GM23248 (cell line): Measurements from ENCODE around the gene ATXN7L1.

ENCODE experiments used
- EZH2 ChIP-seq: fragments of 200-600 bp; sonication (generic); IDR thresholded peaks from 2 replicates; pipeline ENCODE4 v1.6.1; 2018; ENCODE audit warnings: antibody characterized with exemption, mild to moderate bottlenecking; ENCODE audit not compliant: insufficient read depth, poor library complexity, severe bottlenecking
- EZH2phosphoT487 ChIP-seq: fragments of 200-600 bp; sonication (generic); IDR thresholded peaks from 2 replicates; pipeline ENCODE4 v1.6.1; 2018; ENCODE audit warnings: antibody characterized with exemption, moderate library complexity, mild to moderate bottlenecking, low read depth; ENCODE audit not compliant: insufficient read depth

DNA sequence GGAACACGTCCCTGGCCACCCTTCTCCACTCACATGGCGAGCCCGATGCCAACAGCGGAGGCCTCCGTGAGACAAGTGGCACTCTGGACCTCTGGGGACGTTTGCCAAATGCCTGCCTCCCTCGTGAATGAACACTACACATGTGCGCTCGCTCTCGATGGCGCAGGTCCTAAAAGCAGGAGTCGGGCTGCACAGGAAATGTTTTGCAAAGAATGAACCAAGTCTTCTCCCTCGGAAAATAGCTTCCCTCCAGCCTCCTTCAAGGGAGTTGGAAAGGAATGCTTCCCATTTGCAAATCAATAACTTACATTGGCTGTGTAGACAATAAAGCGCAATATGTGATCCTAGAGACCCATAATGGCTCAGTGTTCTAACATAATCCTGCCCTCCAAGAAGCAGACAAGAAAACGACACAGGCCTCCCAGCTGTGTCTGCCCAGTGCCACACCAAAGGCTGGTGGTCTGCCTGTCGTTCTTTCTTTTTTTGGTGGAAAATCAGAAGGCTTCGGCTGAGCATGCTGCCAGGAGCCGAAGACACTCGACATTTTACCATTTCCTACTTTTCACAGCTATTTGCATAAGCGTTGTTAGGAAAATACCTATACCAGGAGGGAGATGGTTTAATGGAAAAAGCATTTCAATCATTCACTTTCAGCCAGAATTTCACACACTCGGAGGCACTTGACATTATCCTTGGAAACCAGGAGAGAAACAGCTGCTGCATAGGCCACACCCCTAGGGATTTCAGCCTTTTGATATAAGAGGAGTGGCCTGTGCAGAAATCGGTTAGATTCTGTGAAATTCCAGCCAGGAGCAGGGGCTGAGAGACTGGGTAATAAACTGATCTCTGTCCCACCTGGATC, 38.4 kb downstream of the ATXN7L1 start:
- TF ChIP-seq EZH2phosphoT487 (no peak), EZH2 (no peak)
